GM21619 (cell line): ENCODE data around the gene MOB1B.
"Not testable (repeated sequence)": the region's sequence is repeated elsewhere in the genome, so short reads cannot be mapped to it uniquely, and the experiment has no call there.

ENCODE experiments used
- ATAC-seq: cut with Tn5 transposase; IDR thresholded peaks from one replicate; pipeline ENCODE4 v1.9.1; 2021; ENCODE audit not compliant: unreplicated experiment

The MOB1B gene

DNA sequence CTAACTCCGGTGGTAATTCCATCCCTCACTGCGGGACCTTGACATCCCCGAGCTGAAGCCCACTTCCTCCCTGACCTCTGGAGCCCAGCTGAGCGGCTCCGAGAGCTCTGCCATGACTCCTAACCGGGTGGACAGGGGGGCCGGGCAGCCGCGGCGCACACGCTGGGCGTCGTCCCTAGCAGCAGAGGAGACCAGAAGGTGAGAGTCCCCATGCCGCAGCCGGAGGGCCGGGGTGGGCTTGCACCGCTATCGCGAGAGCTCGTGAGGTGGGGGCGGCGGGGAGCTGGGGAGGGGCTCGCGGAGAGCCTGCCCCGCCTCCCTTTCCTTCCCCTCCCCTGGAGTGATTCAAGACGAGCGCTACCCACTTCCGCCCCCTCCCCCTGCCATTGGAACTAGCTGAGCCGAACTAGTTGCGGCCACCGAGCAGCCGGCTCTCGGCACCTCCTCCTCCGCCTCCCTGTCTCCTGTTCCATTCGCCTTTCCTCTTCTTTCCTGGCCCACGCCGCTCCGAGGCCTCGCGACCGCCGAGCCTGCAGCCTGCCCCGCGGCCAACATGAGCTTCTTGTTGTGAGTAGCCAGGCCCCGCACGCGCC is at the start of gene MOB1B:
Gene MOB1B (plus strand): TSS at position 386 of the 593 bp plus-strand sequence. CDS start 168 bp downstream, at position 554.
- peak; percentile 89 for ATAC-seq

DNA sequence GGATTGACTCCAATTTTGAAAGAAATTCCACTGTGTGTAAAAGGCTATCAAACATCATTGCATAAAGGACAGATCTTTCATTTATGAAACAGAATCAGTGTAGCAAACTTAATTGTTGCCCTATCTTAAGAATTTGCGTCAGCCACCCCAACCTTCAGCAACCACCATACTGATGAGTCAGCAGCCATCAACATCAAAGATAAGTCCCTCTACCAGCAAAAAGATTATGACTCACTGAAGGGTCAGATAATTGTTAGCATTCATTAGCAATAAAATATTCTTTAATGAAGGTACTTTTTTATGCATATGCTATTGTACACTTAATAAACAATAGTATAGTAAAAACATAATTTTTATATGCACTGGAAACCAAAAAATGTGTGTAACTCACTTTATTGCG is 46.7 kb upstream of the MOB1B start:
- ATAC-seq = no peak

DNA sequence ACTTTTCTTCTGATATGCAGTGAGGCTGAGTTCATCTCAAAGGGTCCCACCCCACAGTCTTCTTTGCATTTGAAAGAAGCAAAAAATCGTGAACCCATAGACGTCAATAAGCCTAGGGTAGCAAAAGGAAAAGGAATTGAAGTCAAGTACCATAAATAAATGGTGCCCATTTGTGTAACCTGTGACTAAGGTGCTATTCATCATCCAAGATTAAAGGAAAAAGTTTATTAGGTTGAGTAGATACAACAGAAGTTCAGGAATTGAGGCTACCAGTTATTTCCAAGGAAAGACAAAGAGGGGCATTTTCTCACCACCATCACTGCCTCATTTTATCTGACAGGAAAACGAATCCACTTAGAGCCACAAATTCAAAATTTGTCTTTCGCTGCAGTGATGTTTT is 43.7 kb upstream of the MOB1B start:
- ATAC-seq = no peak

DNA sequence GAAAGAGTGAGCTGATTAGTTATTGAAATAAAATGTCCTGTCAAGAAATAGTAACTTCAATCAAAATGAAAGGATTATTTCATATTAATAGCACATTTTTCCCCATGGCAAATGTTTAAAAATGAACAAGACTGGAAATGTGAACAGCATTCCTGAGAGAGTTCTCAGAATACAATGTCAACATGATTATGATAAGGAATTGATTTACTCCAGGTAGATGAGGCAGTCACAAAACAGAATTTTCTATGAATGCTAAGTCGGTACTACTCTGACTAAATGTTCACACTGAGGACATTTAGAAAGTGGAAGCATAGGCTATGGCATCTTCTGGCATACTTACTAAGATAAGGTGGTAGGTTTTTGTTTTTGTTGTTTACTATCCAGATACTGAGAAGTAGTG is 43.1 kb upstream of the MOB1B start:
- ATAC-seq = no peak

DNA sequence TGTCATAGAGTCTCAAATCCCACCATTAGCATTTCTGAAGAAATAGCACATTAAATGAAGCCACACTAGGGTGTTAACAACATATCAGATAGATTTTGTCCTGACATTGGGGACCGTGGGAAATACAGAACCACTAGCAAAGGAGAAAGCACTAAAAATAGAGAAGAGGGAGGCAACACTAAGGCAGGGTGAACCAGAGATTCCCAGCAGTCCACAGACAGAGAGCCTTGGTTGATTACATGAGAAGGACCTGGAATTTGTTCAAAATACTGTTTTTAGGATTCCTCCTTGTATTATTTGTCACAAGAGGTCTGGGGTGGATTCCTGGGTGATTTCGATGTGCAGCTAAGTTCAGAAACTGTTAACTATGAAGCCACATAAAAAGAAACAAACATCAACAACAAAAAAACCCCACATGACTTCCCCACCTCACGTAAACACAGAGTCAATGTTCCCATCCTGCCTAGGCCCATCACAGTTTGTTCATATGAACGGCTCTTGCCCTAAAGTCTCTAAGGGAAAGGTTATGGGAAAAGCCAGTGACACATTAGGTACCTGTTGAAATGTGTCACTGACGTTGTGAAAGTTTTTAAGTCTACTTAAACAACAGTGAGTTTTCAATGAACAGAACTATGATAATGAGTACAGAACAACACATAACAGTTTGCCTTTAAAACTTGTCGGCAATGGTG is 38.9 kb upstream of the MOB1B start:
- ATAC-seq = peak; percentile 88

DNA sequence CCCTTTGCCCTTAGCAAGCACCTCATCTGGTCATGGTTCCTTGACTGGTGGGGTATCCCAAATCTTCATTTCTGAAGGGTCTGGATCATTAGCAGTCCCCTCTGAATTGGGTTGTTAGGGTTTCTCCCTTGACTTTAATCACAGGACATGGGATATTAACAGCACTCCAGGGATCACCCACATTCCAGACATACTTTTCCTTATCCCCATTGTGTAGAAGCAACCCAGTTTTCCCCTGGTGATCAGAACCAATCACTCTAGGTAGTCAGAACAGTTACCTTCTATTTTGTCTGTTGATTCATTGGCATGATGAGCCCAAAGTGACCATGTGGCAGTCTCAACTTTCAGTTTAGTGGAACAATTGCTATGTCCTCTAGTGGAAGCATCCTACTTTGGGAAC is 33.4 kb upstream of the MOB1B start:
- no peak for ATAC-seq

DNA sequence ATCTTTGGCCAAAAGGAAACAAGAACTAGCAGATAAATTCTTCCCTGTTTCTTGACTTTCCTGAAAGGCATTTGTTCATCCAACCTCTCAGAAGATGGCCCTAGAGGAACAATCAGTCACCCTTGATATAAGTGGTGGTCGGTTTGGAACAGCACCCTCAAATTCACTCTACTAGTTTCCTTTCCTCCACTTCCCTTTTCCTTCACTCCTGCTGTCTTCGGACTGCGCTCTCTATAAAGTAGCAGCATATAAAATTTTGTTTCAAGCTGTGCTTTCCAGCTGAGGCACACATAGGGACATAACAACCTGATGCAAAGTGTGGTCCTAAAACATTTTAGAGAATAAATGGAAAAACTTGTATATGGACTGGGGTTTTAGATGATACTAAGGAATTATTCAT is 29.0 kb upstream of the MOB1B start:
- no peak for ATAC-seq

DNA sequence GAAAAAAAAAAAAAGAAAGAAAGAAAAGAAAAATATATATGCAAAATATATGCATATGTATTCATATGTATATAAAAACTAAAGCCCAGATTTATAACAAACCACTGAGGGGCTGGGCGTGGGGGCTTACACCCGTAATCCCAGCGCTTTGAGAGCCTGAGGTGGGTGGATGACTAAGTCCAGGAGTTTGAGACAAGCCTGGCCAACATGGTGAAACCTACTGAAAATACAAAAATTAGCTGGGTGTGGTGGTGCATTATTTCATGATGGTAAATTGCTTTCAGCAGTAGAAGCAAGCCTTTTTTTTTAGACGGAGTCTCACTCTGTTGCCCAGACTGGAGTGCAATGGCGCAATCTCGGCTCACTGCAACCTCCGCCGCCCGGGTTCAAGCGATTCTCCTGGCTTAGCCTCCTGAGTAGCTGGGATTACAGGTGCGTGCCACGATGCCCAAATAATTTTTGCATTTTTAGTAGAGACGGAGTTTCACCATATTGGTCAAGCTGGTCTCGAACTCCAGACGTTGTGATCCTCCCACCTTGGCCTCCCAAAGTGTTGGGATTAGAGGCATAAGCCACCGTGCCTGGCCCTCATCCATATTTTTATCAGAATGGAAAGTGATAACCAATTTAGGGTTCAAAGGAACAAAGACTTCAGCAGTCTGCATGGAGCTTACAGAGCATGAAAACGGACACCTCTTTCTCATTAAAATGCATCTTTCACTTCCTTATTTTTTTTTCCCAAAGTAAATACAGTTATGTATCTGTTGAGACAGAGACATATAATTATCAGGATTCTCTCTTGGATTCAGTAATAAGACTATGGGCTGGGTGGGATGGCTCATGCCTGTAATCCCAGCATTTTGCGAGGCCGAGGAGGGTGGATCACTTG is 27.7 kb upstream of the MOB1B start:
- ATAC-seq = peak; percentile 68

DNA sequence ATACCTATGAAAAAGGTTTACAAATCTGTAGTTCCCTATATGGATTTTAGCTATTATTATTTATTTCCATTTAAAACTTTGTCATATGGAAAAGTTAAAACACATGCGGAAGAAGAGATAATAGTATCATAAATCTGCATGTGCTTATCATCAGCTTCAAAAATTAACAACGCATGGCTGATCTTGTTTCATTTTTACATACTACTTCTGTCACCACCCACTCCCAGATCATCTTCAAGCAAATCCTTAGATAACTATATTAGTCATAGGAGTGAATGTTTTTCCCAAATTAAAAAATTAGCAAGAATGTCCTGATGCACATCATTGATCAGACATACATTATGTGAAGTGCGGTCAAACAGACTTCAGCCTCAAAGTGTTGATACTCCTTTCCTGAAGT is 24.6 kb upstream of the MOB1B start:
- no peak for ATAC-seq

DNA sequence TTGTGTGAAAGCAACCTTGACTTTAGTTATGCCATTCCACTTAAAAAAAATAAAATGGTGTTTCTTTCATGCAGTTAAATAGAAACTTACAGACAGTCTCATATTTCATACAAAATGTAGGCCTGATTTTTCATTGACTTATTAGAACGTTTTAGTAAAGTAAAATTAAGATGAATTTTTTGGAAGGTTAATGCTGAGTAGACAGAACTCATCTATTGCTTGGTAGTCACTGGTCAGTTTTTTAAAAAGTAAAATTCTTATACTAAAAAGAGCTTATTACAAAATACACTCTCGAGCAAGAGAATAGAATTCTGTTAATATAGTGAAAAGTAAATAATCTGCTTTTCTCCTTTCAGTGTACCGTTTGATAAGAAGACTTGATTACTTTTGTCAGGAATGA is 21.4 kb upstream of the MOB1B start:
- ATAC-seq = no peak

DNA sequence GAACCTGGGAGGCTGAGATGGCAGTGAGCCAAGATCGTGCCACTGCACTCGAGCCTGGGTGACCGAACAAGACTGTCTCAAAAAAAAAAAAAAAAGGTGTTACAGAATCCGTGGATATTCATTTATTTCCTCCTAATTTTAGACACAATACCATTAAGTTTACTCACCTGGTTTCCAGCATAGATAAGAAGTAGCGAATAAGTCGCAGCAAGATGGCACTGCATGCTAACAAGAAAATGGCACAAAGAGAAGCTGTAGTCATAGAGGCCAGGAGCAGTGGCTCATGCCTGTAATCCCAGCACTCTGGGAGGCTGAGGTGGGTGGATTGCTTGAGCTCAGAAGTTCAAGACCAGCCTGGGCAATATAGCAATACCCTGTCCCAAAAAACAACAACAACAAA is 17.0 kb upstream of the MOB1B start:
- no peak for ATAC-seq

DNA sequence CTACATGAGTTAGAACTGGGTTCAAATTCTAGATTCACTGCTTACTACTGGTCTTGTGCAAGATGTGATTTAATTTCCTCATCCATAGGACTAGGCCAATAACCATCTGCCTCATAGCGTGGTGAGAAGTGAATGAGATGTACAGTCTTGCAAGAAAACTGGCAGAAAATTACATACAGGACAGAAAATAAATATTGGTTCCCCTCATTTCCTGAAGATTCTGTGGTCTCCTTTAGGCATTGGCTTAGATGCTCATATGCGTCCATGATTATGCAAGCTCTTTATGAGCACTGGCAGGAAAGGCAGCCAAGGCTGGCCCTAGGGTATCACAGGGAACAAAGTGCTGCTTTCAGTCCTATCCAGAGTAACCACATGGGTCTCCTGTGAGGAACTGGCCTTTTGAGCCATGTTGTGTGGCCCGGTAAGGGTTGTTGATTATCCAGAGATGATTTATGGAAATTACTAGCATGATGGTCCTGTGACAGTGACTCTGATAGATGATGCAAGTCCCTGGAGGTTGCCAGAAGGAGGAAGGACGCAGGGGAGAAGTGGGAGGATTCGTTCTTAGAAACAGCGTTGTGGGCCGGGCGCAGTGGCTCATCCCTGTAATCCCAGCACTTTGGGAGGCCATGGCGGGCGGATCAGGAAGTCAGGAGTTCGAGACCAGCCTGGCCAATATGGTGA is 9.9 kb upstream of the MOB1B start:
- ATAC-seq = no peak

DNA sequence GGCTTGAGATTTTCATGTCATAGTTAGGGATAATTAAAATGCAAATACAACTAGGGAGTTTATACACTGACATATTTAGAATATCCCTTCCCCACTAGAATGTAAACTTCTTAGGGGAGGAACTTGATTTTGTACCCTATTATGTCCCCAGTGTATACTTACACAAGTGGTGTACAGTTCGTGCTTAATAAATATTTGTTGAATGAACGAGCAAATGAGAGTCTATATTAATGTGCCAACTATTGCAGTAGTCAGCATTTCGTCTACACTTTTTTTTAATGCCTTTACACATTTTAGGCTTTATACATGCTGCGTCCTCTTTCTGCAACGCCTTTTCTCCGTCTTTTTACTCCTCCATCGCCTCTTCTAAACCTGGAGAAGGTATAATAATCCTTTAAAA is 8.4 kb upstream of the MOB1B start:
- ATAC-seq = no peak

DNA sequence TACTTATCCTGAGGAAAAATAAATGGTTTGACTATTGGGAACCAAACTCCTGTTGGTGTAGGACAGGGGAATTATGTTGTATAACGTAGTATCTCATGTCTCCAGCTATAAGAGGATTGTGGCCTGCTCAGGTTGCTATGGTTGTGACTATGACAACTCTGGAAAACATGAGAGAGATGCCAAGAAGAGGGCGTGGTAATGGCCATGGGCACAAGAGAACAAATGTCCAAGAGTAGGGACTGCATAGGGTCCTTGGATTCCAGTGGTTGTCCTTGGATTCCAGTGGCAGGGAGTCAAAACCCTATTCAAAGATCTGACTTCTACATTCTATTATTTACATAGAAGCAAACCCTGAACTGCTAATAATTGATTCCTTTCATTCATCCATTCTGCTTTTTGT is 6.8 kb upstream of the MOB1B start:
- ATAC-seq = no peak

DNA sequence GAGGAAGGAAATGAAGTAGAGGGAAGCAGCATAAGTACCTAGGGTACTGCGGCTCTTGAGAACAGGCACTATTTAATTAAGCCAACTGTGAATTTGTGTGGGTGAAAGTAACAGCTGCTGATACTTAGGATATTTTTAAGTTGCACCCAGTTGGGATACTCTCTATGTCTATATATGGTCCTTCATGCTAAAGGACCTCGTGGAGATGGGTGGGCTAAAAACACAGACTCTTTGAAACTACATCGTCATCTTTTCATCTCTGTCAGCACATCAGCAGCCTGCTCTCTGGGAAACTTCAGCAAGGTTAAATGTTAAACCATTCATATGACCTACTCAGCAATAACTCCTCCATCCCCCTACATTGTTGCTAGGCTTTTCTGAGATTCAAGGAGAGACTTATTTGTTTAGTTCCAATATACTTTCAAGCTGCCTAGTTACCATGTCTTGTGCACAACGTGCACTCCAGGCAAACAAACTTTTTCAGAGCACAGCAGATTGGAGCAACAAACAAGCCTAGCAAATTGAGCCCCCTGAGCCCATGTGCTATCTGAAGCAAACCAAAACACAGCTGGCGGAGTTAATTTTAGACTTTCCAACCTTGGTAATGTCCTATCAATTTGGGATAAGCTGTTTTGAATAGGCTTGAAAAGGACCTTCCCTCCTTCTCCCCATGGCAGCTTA is 6.2 kb upstream of the MOB1B start:
- ATAC-seq = peak; percentile 79

DNA sequence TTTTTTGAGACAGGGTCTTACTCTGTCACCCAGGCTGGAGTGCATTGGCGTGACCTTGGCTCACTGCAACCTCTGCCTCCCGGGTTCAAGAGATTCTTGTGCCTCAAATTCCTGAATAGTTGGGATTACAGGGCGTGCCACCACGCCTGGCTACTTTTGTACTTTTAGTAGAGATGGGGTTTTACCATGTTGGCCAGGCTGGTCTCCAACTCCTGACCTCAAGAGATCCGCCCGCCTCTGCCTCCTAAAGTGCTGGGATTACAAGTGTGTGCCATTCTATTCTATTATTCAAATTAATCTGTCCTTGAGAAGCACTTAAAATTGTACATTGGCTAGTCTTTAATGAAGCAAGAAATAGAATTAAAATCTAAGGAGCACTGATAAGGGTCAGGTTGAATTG is 3.6 kb upstream of the MOB1B start:
- not testable (repeated sequence) for ATAC-seq

DNA sequence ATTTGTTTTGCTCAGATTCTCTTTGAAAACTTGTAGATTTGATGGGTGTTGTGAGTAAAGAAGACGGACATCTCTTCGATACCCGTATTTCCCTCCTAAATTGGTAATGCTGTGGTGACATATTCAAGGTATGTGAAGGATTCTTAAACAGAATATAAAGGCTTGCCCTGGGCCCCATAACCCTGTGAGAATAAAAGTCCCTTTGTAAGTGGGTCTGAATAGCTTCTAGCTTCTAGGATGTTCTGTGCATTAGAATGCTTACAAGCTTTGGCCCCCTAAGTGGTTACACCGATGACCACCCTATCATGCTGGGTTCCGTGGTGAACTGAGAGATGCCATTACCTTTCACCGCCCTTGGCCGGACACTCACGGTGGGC is 574 bp upstream of the MOB1B start:
- ATAC-seq = no peak

DNA sequence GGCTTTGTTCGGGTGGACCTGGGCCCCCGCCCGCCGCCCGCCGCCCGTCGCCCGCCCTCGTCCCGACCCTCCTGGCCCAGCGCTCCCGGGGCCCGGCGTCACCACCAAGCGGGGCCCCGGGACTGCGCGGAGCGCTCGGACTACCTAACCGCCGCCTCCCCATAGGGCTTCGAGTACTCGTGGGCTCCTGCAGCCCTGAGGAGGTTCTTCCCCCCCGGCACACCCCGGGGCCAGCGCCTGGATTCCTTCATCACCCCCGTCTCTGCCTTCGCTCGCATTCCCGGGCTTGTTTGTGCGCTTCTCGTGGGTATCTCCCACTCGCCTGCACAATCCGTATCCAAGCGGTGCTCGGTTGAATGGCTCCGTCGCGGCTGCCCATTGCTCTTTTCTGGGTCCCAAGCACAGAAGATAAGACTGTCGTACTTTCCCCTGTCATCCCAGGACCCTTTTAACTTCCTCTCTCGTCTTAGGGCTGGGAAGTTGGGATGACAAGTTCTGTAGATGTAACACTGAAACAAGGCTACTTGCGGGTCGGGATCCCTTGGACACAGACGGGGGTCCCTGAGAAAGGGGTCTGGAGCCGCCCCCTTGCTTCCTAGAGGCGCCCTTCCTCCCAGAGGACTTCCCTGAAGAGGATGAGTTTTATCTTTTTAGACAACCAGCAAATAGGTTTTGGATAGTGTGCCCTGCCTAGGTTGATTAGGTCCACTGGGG is 565 bp downstream of the MOB1B start:
- peak; percentile 40 for ATAC-seq

DNA sequence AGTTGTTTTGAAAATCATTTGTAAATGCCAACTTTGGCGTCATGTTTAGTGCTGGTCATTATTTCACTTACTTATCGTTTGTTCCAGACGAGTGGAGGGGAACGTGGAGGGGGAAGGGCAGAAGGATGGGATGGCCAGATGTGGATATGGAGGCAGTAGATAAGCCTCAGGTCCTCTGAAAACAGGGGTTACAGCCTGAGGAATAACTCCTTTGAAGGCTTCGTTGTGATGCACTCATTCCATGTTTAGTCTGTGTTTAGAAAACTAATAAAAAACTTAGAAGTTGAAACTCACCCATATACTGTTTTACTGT is 1.1 kb downstream of the MOB1B start:
- ATAC-seq = no peak

DNA sequence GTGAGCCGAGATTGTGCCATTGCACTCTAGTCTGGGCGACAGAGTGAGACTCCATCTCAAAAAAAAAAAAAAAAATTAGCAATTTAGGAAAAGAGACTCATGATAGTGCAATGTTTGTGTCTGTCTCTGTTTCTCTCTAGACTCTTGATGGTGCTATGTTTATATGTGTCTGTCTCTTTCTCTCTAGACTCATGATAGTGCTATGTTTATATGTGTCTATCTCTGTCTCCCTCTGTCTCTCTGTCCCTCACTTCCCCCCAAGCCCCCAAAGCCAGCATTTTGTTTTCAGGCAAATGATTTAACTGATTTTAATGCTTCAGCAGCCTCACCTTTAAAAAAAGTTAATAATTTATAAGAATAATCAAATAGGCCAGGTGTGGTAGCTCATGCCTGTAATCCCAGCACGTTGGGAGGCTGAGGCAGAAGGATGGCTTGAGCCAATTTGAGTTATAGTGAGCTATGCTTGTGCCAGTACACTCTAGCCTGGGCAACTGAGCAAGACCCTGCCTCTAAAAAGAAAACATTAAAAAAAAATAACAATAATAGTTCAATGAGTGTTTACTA is 6.9 kb downstream of the MOB1B start:
- no peak for ATAC-seq
